Stimulated activated CD8-positive, alpha-beta memory T cell treated with anti-CD3 and anti-CD28 coated beads, Interleukin-4, amount 100 ng/mL, for 4 hours (primary cell): Measurements from ENCODE around the gene NUCB1.
A peak's percentile ranks its signal among the peaks of the same experiment; 100 is the strongest.
"Not testable (repeated sequence)": the region's sequence is repeated elsewhere in the genome, so short reads cannot be mapped to it uniquely, and the experiment has no call there.

ENCODE experiments used
- DNase-seq, 2 donors: peaks; one replicate each; pipeline ENCODE4 v3.0.0-alpha.2; 2020; ENCODE audit warnings: low read depth in 2 of 2, low spot score in 1 of 2

Gene NUCB1

DNA sequence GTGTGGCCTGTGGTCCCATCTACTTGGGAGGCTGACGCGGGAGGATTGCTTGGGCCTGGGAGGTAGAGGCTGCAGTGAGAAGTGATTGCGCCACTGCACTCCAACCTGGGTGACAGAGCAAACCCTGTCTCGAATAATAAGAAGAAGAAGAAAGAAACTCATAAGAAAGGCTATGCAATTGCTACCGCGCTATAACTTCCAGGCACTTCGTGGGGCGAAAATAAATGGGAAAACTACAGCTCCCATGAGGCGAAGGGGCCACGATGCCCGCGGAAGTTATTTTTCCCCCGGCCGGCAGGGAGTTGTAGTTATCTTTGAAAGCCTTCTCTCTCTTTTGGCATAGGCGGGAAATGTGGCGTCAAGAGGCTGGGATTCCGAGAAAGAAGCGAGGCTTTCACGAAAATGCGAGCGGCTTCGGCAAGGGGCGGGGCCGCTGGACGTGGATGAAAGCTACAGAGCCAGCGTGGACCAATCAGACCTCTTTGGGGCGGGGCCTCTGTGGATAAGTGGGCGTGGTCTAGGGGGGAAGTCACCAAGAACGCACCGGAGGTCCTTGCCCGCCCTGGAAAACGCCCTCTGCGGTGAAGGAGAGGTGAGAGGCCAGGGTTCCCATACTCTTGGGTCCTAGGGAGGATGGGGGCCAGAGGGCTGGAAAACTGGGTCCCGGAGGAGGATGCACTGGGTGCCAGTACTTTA, at the start of gene NUCB1:
TSS of gene NUCB1 (plus strand) at position 532 of the 696 bp plus-strand sequence. CDS start 485 bp downstream, outside the sequence.
- DNase-seq: peak; percentile 97 to 99

DNA sequence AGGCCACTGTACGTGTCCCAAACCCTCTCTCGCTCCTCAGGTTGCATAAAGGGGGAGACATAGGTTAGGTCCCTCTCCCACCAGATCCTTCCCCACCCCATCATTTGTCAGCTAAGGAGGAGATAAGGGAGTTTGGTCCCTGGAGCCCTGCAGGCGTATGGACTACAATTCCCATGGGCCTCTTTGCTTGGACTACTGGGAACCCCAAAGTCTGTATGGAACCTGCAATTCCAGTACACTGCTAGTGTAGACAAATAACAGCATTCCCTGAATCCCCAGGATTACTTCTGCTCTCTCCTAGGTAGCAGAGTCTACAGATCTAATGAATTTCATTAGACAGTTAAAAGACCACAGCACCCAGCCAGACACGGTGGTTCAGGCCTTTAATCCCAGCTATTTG, 47.8 kb upstream of the NUCB1 start:
- no peak for DNase-seq

DNA sequence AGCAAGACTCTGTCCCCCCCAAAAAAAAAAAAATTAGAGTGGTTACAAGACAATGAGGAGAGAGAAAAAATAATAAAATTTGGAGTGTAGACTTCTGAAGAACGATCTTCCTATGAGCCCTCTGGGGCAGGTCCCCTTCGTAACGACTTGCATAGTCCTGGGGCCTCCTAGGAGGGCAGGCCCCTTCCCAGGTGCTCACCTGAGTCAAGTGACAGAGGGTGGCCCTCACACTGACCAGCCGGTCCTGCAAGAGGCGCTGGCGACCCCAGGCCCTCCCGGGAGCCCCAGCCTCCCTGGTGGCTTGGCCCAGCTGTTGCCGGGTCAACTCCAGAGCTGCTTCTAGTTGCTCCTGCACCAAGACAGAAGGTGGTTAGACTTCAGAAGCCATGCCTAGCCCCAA, 46.6 kb upstream of the NUCB1 start:
- DNase-seq: no peak

DNA sequence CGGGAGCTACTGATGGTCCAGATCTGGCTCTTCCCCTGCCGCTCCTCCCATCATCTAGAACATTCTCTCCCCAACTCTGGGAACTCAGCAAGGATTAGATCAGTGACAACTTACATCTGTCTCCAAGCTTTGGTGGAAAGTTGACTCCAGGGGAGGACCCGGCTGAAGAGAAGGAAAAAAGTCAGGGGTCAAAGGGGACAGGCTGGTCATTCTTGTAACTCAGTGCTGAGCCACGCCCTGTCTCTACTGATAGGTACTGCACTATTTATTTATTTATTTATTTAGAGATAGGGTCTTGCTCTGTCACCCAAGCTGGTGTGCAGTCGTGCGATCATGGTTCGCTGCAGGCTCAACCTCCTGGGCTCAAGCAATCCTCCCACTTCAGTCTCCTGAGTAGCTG, 46.0 kb upstream of the NUCB1 start:
- DNase-seq: no peak

DNA sequence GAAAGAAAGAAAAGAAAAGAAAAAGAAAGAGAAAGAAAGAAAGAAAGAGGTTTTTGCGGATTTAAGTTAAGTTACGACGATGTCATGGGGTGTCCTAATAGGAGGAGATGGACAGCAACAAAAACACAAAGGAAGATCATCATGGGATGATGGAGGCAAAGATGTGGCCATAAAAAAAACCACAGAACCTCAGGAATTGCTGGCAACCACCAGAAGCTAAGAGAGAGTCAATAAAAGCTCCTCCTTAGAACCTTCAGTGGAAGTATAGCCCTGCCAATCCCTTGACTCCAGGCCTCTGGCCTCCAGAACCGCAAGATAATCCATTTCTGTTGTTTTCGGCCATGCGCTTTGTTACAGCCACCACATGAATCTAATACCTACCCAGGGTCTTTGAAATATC, 43.2 kb upstream of the NUCB1 start:
- no peak for DNase-seq

DNA sequence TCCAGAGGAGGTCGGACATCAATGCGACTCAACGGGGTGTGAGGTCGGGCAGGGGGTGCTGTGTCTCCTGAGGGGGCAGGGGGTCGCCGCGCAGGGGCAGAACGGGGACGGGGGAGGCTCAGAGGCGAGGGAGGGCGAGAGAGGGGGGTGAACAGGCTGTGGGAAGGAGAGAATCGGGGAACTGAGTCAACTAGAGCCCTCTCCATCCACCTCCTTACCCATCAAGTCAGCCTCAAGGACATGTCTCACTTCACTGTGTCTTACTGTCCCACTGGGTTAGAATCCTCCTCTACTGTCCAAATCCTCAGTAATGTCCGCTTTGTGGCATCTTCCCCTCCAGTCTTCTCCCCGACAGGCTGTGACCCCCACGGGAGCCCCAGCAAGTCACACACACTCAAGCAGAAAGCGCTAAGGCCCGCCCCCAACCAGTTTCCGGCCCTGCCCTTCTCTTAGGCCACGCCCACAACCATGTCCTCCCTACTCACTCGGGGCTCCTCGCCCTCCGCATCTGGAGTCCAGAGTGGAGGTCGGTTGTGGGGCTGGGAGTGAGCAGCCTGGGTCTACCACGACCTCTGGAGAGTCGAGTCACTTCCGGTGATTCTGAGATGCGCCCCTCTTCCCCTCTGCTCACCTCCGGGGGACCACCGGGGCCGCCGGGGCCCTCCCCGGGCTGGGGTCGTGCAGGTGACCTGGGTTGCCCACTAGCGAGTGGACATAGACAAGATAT, 41.0 kb upstream of the NUCB1 start:
- peak; percentile 58 to 62 for DNase-seq

DNA sequence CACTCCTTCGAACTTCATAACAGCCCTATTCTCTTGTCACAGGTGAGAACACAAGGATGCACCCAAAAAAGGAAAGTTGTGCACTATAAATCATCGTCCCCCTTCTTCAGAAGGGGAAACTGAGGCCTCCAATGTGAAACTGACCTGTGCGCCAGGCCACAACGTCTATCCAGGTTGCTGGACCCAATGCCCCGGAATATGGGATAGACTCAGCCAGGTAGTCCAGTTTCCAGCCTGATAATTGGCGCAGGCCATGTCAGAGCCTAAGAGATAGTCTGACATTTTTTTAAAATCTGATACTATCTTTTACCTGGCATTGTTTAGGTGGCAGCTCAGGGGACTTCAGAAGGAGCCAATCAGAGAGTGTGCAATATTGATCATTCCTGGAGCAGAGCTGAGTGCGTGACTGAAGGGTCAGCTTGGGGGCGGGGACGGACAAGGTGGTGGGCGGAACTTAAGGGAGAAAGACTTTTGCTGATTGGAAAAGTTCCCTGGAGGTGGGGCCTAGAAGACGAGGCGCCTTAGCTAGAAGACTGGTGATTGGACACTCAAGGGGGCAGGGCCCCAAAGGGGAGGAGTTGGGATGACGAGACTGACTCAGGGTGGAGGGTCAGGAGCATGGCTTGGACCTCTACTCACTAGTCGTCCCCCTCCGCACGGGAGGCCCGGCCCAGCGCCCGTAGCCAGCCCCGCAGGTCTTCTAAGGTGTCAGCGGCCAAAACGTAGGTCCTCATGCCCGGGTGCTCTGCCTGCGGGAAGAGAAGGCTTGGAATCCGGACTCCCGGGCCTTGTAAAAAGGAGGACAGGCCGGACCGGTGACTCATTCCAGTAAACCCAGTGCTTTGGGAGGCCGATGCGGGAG, 40.2 kb upstream of the NUCB1 start:
- DNase-seq: no peak

DNA sequence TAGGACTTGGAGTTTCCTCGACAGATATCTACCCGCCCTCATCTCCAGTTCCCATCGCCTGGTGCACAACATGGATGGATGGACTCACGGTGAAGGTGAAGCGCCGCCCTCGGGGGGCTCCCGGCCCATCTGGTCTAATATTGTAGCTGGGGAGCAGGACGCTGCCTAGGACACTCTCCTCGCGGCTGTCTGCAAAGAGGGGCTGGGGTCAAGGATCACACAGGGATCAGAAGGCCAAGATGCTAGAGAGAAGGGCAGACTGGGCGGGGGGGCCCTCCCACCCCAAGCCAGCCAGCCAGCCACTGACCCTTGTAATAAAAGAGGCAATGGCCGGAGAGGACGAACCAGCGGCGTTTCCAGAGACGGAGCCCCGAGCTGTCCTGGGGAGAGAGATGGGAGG, 38.8 kb upstream of the NUCB1 start:
- DNase-seq: no peak

DNA sequence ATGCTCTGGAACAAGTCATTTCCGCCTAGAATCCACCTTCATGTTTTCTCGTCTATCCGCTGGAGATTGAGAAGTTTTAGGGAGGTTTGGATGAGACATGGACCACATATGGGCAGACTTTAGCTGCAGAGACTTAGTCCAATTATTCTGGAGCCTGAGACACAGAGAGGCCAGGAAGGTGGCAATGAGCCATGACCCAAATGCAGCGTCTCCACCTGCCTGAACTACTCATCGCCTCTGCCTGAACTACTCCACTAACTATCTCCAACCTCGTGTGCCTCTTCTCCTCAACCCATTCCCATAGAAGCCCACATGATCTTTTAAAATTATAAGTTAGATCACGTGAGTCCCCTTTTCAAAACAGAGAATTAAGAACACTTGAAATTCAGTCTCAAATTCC, 37.3 kb upstream of the NUCB1 start:
- DNase-seq: no peak

DNA sequence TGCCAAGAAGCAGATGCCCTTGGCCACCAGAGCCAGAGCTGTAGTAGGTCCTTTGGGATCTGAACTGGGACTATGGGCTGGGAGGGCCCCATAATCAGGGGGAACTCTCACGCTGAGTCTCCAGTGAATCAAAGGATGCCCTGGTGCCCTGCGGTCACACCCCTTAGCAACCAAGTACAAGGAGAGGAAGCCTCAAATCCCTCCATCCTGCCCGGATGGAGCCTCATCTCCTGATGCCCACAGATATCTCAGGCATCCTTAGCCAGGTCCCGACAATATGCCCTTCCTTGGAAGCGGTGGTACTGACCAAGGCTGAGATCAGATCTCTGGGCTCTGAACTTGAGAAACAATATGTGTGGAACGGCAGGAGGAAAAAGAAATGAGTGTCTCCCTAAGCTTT, 33.4 kb upstream of the NUCB1 start:
- no peak for DNase-seq

DNA sequence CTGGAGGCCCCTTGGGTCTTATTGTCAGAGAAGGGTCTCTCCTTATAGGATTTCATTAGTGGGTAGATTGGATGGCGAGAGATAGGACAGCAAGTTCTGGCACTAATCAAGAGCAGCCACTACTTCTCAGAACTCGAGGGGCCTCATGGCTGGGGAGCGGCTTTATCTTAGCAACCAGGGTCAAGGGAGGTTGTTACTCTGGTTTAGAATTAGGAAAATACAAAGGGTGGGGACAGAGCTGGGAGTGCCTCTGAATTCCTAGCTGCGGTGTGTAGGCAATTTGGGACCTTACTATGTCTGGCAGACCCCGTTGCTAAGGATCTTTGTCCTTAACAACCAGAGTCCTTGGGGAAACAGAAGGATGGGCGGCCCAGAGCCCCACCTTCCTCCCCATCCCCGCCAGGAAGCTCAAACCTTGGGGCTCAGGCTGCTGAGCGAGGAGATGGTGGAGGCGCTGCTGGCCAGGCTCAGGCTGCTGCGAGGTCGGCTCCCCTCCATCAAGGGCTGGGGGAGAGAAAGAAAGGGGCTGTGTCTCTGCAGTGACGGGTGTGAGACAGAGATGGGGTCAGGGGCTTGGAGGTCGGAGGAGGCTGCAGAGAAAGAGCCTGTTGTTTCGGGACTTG, 32.9 kb upstream of the NUCB1 start:
- no peak for DNase-seq

DNA sequence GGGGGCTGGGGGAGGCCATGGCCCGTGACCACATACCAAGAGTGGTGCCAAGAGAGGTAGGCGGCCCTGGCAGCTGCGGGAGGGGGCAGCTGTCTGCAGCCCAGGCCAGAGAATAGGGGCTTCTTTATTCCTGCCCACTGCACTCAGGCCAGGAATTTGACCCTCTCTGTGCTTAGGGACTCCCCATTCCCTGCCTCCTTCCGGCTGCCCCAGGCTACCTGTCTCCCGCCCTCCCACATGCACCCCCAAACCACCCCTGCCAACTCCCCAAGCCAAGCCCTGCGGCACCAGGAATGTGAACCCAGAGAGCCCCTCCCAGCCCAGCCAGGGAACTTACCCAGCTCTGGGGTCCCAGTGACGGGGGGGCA, 32.4 kb upstream of the NUCB1 start:
- DNase-seq: no peak

DNA sequence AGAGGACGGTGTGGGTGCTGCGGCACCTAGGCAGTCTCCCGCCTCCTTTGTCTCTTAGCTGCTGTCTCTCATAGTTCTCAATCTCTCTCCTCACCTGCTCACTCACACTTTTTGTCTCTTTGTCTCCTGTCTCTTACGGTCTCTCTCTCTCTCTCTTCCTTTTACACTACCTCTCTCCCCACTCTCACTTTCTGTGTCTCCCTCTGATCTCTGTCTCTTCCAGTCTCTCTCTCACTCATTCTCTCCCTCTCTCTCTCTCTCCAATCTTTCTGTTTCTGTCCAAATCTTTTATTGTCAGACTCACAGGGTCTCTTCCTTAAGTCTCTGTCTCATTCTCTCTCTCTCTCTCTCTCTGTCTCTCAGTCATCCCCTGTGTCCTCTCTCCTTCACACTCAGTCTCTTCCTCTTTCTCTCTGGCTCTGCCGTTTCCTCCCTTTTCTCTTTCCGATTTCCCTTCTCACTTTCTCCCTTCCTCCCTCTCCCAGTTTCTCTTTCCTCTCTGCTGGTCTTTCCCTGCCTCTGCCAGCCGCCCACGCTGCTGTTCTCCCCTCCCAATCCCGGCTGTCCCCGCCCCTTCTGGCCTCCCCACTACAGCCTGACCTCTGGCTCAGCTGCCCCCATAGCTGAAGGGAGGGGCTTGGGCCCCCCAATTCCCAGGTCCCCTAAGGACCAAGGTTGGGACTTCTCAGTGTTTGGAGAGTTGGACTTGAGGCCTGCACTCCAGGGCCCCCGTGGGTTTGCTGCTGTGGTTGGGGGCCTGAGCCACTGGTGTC, 31.8 kb upstream of the NUCB1 start, which contains the start of gene PLEKHA4:
TSS of gene PLEKHA4 (minus strand) at position 504 of the 773 bp plus-strand sequence. CDS start 997 bp downstream, outside the sequence.
- DNase-seq: no peak

DNA sequence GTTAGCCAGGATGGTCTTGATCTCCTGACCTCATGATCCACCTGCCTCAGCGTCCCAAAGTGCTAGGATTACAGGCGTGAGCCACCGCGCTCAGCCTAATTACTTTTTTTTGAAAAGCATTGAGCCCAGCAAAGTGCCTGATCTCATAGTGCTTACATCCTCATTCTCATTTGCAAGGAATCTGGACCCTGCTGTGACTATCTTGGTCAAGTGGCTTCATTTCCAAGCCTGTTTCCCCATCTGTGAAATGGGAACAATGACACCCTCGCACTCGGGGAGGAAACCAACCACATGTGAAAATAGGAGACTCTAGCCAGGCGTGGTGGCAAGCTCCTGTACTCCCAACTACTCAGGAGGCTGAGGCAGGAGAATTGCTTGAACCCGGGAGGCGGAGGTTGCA, 30.1 kb upstream of the NUCB1 start:
- DNase-seq: no peak

DNA sequence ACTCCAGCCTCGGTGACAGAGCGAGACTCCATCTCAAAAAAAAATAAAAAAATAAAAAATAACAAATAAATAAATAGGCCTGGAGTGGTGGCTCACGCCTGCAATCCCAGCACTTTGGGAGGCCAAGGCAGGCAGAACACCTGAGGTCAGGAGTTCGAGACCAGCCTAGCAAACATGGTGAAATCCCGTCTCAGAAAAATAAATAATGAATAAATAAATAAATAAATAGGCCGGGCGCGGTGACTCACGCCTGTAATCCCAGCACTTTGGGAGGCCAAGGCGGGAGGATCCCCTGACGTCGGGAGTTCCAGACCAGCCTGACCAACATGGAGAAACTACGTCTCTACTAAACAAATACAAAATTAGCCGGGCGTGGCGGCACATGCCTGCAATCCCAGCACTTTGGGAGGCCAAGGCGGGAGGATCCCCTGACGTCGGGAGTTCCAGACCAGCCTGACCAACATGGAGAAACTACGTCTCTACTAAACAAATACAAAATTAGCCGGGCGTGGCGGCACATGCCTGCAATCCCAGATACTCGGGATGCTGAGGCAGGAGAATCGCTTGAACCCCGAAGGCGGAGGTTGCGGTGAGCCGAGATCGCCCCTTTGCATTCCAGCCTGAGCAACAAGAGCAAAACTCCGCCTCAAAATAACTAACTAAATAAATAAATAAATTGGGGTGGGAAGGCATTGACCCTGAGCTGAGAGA, 28.5 kb upstream of the NUCB1 start:
- DNase-seq: not testable (repeated sequence)

DNA sequence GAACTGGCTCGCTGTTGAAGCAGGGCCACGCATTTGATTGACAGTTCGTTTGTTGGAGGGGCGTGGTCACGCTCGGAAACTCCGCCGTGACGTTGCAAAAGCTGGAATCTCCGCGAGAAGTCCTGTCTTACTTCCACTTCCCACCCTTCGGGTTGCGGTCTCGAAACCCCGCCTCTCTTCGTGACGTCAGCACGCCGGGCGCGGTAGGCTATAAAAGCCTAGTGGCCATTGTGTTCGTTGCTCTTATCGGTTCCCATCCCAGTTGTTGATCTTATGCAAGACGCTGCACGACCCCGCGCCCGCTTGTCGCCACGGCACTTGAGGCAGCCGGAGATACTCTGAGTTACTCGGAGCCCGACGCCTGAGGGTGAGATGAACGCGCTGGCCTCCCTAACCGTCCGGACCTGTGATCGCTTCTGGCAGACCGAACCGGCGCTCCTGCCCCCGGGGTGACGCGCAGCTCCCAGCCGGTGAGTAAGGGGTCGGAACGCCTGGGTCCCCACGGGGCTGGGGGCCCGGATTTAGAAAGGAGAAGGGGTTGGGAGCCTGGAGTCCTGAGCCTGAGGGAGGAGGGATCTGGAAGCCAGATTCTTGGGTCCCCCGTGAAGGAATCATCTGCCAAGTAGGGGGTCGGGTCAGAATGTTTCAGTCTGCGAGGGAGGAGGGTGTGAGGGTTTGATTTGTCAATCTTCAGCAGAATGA, 27.8 kb upstream of the NUCB1 start, which contains the start of gene PPP1R15A:
TSS of gene PPP1R15A (plus strand) at position 240 of the 702 bp plus-strand sequence. CDS start 813 bp downstream, outside the sequence.
- DNase-seq: peak; percentile 97 to 100

DNA sequence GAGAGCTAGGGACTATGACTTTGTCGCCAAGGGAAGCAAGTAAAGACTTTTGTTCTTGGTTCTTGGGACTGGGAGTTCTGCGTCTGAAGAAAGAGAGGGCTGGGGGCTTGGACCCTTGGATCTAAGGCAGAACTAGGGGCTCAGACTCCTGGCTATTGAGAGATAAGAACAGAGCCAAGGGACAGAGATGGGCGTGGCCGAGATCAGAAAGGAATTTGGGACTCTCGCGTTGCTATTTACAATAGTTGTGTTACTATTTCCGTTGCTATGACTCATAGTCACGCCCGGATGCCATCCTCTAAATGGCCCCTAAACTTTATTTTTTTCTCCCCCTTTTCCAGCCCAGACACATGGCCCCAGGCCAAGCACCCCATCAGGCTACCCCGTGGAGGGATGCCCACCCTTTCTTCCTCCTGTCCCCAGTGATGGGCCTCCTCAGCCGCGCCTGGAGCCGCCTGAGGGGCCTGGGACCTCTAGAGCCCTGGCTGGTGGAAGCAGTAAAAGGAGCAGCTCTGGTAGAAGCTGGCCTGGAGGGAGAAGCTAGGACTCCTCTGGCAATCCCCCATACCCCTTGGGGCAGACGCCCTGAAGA, 27.1 kb upstream of the NUCB1 start:
- DNase-seq: peak in 1 of 2 donors; percentile 54

DNA sequence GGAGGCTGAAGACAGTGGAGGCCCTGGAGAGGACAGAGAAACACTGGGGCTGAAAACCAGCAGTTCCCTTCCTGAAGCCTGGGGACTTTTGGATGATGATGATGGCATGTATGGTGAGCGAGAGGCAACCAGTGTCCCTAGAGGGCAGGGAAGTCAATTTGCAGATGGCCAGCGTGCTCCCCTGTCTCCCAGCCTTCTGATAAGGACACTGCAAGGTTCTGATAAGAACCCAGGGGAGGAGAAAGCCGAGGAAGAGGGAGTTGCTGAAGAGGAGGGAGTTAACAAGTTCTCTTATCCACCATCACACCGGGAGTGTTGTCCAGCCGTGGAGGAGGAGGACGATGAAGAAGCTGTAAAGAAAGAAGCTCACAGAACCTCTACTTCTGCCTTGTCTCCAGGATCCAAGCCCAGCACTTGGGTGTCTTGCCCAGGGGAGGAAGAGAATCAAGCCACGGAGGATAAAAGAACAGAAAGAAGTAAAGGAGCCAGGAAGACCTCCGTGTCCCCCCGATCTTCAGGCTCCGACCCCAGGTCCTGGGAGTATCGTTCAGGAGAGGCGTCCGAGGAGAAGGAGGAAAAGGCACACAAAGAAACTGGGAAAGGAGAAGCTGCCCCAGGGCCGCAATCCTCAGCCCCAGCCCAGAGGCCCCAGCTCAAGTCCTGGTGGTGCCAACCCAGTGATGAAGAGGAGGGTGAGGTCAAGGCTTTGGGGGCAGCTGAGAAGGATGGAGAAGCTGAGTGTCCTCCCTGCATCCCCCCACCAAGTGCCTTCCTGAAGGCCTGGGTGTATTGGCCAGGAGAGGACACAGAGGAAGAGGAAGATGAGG, 26.4 kb upstream of the NUCB1 start:
- DNase-seq: no peak
